ENCODE data around the gene TUFM.
"Not testable (repeated sequence)": the region's sequence is repeated elsewhere in the genome, so short reads cannot be mapped to it uniquely, and the experiment has no call there.

TUFM gene

DNA sequence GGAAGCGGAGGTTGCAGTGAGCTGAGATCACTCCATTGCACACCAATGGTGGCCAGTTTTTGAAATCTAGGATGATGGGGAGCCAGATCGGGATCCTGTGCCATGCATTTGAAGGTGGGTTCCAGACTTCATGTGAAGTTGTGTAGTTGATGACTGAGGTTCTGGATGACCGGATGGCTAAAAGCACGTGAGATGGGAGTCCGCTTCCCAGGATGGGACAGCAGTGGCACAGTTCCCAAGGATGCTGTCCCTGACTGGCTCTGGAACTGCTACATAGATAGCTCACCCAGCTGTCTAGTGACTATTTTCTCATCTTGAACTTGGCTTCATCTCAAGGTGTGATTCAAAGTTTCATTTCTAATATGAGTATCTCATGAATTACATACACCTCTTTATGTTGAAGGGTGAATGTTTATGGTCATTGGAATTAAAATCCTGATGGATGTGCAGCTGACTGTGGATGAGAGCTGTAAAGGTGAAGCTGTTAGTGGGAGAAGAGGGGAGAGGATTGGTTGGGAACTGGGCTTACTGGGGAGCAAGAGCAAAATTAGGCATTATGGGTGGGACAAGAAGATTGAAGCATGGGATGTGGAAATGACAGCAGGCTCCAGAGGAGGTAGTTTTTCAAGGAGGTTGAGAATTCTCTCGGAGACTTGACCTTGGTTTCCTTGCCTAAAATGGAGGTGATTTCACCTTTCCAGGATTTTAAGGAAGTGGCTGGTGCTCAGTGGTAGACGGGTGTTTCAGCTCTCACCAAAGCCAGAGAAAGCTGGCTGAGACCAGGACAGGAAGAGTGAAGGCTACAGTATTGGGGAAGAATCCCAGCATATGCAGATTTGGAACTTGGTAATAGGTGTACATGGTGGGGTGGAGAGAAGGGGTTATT, 8.2 kb downstream of the TUFM start:
- no peak for DNase-seq

- DNase-seq: no peak
Measured at GRCh38 chr16:28836761-28837064, 9.4 kb downstream of the TUFM start.

- no peak for DNase-seq
Measured at GRCh38 chr16:28835864-28836760, 10.0 kb downstream of the TUFM start.

GRCh38 chr16:28834873-28835863, 11.0 kb downstream of the TUFM start:
- DNase-seq: no peak

- DNase-seq: no peak
Measured at GRCh38 chr16:28834349-28834748, 11.8 kb downstream of the TUFM start.

GRCh38 chr16:28830531-28830930, 15.6 kb downstream of the TUFM start:
- no peak for DNase-seq

DNA sequence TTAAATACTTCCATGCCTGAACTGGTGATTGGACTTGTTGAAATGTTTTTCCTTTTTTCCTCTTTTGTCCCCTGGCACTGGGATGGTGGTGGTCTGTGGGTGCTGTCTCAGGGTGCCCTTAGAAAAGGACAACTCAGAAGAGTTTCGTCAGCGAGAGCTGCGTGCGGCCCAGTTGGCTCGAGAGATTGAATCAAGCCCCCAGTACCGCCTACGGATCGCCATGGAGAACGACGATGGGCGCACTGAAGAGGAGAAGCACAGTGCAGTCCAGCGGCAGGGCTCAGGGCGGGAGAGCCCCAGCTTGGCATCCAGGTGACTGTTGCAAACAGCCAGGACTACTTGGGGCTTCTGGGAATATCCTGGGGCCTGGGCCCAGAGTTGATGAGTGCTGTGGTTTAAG, 16.4 kb downstream of the TUFM start:
- no peak for DNase-seq

DNA sequence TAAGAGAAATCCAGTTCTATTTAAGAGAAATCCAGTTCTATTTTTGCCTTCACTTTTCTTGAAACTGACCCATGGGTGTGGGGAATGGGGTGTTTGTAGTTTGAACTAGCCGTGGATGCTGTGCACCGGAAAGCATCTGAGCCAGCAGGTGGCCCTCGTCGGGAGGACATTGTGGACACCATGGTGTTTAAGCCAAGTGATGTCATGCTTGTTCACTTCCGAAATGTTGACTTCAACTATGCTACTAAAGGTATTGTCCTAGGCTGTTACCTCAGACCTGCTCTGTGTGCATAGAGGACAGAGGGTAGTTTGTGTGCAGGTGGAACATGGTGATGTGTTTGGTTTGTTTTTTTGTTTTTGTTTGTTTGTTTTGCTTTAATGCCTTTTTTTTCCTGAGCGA, 20.0 kb downstream of the TUFM start:
- DNase-seq: no peak

DNA sequence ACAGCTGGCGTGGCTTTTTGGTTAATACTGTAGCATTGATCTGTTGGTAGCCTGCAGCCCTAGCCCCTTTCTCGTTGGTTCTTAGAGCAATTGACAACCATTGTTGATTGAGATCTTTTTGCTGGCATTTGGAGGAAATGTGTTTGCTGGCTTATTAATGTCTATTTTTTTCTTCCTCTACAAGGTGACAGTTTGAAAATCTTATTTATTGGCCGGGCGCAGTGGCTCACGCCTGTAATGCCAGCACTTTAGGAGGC, 21.5 kb downstream of the TUFM start:
- DNase-seq: no peak

- peak; percentile 91 for DNase-seq
Measured at GRCh38 chr16:28823873-28824716, 22.1 kb downstream of the TUFM start.

GRCh38 chr16:28823291-28823872, 22.8 kb downstream of the TUFM start:
- no peak for DNase-seq

- peak; percentile 93 to 98 for DNase-seq
Measured at GRCh38 chr16:28822520-28823290, 23.4 kb downstream of the TUFM start, which contains the start of gene ATXN2L. Gene ATXN2L (plus strand): TSS chr16:28822999. CDS start chr16:28823260, 261 bp downstream.

GRCh38 chr16:28821874-28822519, 24.2 kb downstream of the TUFM start:
- no peak for DNase-seq

GRCh38 chr16:28820546-28820945, 25.6 kb downstream of the TUFM start:
- not testable (repeated sequence) for DNase-seq

- DNase-seq: no peak
Measured at GRCh38 chr16:28820016-28820415, 26.1 kb downstream of the TUFM start.

- not testable (repeated sequence) for DNase-seq
Measured at GRCh38 chr16:28807445-28808120, 38.6 kb downstream of the TUFM start.

DNA sequence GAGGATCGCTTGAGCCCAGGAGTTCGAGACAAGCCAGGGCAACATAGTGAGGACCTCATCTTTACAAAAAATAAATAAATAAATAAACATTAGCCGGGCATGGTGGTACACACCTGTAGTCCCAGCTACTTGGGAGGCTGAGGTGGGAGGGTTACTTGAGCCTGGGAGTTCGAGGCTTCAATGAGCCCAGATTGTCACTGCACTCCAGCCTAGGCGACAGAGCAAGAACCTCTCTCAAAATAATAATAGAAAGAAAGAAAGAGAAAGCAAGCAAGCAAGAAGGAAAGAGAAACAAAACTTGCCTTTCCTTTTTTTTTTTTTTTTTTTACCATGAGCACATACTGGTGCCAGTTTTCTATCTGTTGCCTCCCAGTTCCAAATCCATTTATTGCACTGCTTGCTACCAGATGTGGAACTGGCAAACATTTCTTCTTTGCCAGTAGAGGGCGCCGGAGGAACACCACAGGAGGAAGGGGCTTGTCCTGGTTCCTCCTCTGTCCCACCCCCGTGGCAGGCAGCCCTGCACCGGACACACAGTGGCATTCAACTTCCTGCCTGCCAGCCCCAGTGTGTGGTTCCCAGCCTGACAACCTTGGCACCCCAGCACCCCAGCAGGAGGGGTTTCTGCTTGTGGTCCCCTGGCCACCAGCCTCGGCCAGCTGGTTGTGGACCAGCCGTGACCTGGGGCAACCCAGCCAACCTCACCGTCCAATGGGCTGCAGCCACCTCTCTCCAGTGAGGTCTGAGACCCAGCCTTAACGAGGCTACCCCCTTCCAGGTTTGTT, 43.7 kb downstream of the TUFM start:
- peak; percentile 68 to 69 for DNase-seq

Measured in stimulated activated CD4-positive, alpha-beta T cell treated with anti-CD3 and anti-CD28 coated beads, Interleukin-2, amount 100 ng/mL, for 48 hours (primary cell).